ENCODE measurements around the gene ME3.

Gene ME3

GRCh38 chr11:86514453-86514852 lies 158.0 kb downstream of the ME3 start:
- DNase-seq (ENCODE audit: low read depth in 2 of 2) = no peak

GRCh38 chr11:86513746-86514373 lies 158.6 kb downstream of the ME3 start:
- DNase-seq (ENCODE audit: low read depth in 2 of 2) = no peak

GRCh38 chr11:86513138-86513537 lies 159.3 kb downstream of the ME3 start:
- DNase-seq (ENCODE audit: low read depth in 2 of 2) = no peak

- DNase-seq (ENCODE audit: low read depth in 2 of 2) = no peak
Measured at GRCh38 chr11:86511086-86511551, 161.3 kb downstream of the ME3 start.

- DNase-seq (ENCODE audit: low read depth in 2 of 2) = no peak
Measured at GRCh38 chr11:86510674-86511073, 161.7 kb downstream of the ME3 start.

- DNase-seq (ENCODE audit: low read depth in 2 of 2) = no peak
Measured at GRCh38 chr11:86510097-86510496, 162.3 kb downstream of the ME3 start.

- DNase-seq (ENCODE audit: low read depth in 2 of 2) = no peak
Measured at GRCh38 chr11:86509588-86509974, 162.8 kb downstream of the ME3 start.

GRCh38 chr11:86508604-86509587 lies 163.5 kb downstream of the ME3 start:
- DNase-seq (ENCODE audit: low read depth in 2 of 2) = no peak

GRCh38 chr11:86507249-86507845 lies 165.1 kb downstream of the ME3 start:
- DNase-seq (ENCODE audit: low read depth in 2 of 2) = no peak

- DNase-seq (ENCODE audit: low read depth in 2 of 2) = no peak
Measured at GRCh38 chr11:86506235-86506634, 166.2 kb downstream of the ME3 start.

- DNase-seq (ENCODE audit: low read depth in 2 of 2) = no peak
Measured at GRCh38 chr11:86503131-86503530, 169.3 kb downstream of the ME3 start.

GRCh38 chr11:86502137-86502642 lies 170.2 kb downstream of the ME3 start:
- no peak for DNase-seq (ENCODE audit: low read depth in 2 of 2)

- DNase-seq (ENCODE audit: low read depth in 2 of 2) = no peak
Measured at GRCh38 chr11:86500500-86501140, 171.8 kb downstream of the ME3 start.

- no peak for DNase-seq (ENCODE audit: low read depth in 2 of 2)
Measured at GRCh38 chr11:86499723-86500129, 172.7 kb downstream of the ME3 start.

GRCh38 chr11:86497836-86498235 lies 174.6 kb downstream of the ME3 start:
- no peak for DNase-seq (ENCODE audit: low read depth in 2 of 2)

- no peak for DNase-seq (ENCODE audit: low read depth in 2 of 2)
Measured at GRCh38 chr11:86497310-86497709, 175.1 kb downstream of the ME3 start.

- no peak for DNase-seq (ENCODE audit: low read depth in 2 of 2)
Measured at GRCh38 chr11:86495351-86495750, 177.1 kb downstream of the ME3 start.

- no peak for DNase-seq (ENCODE audit: low read depth in 2 of 2)
Measured at GRCh38 chr11:86492370-86493010, 179.9 kb downstream of the ME3 start.

- no peak for DNase-seq (ENCODE audit: low read depth in 2 of 2)
Measured at GRCh38 chr11:86491027-86491426, 181.4 kb downstream of the ME3 start.

- no peak for DNase-seq (ENCODE audit: low read depth in 2 of 2)
Measured at GRCh38 chr11:86490582-86490981, 181.8 kb downstream of the ME3 start.

- no peak for DNase-seq (ENCODE audit: low read depth in 2 of 2)
Measured at GRCh38 chr11:86489442-86489841, 183.0 kb downstream of the ME3 start.
